ENCODE results near the gene IGF2BP2.

DNA sequence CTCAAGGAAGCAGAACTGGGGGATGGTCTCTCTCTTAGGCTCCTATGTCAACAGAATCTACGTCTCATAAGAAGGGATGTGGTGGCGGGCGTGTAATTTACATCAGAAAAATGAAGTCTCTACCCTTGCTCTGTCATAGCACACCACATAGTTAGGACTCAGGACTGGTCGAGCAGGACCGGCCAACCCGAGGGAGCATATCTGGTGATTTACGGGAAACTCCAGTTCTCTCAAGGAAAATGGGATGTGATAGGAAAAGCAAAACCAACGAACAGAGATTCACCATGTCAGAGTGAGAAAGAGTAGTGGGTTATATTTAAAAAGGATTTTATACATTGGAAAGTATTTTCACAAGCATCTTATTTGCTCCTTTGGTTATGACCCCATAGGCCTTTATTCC lies 54.7 kb downstream of the IGF2BP2 start:
- TF ChIP-seq, protein P1, sequence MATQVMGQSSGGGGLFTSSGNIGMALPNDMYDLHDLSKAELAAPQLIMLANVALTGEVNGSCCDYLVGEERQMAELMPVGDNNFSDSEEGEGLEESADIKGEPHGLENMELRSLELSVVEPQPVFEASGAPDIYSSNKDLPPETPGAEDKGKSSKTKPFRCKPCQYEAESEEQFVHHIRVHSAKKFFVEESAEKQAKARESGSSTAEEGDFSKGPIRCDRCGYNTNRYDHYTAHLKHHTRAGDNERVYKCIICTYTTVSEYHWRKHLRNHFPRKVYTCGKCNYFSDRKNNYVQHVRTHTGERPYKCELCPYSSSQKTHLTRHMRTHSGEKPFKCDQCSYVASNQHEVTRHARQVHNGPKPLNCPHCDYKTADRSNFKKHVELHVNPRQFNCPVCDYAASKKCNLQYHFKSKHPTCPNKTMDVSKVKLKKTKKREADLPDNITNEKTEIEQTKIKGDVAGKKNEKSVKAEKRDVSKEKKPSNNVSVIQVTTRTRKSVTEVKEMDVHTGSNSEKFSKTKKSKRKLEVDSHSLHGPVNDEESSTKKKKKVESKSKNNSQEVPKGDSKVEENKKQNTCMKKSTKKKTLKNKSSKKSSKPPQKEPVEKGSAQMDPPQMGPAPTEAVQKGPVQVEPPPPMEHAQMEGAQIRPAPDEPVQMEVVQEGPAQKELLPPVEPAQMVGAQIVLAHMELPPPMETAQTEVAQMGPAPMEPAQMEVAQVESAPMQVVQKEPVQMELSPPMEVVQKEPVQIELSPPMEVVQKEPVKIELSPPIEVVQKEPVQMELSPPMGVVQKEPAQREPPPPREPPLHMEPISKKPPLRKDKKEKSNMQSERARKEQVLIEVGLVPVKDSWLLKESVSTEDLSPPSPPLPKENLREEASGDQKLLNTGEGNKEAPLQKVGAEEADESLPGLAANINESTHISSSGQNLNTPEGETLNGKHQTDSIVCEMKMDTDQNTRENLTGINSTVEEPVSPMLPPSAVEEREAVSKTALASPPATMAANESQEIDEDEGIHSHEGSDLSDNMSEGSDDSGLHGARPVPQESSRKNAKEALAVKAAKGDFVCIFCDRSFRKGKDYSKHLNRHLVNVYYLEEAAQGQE (IDR thresholded peaks at IDR 0.05; ENCODE audit: insufficient replicate concordance, low read depth), result no peak
- TF ChIP-seq, protein P2, sequence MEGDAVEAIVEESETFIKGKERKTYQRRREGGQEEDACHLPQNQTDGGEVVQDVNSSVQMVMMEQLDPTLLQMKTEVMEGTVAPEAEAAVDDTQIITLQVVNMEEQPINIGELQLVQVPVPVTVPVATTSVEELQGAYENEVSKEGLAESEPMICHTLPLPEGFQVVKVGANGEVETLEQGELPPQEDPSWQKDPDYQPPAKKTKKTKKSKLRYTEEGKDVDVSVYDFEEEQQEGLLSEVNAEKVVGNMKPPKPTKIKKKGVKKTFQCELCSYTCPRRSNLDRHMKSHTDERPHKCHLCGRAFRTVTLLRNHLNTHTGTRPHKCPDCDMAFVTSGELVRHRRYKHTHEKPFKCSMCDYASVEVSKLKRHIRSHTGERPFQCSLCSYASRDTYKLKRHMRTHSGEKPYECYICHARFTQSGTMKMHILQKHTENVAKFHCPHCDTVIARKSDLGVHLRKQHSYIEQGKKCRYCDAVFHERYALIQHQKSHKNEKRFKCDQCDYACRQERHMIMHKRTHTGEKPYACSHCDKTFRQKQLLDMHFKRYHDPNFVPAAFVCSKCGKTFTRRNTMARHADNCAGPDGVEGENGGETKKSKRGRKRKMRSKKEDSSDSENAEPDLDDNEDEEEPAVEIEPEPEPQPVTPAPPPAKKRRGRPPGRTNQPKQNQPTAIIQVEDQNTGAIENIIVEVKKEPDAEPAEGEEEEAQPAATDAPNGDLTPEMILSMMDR (IDR thresholded peaks at IDR 0.05; ENCODE audit: insufficient read depth, low read length), result no peak

Data from HL-60 (cell line).